Karpas-422 (cell line): ENCODE data around the gene SLC16A7. TPM values are rescaled to one million over a fixed set of nuclear protein-coding genes. Genes with fewer than 3 reads are reported as not detected.

Experiments used
- DNase-seq: peaks from one replicate; pipeline ENCODE4 v3.0.0-alpha.2; 2015
- H2AFZ ChIP-seq: fragments of 200-600 bp; sonication (generic); 2 replicates; pipeline ENCODE4 v1.6.1; 2014; ENCODE audit warnings: antibody characterized with exemption, low read length, mixed read lengths
- H3K27ac ChIP-seq: fragments of 200-600 bp; sonication (generic); 2 replicates; pipeline ENCODE4 v1.5.1; 2014; ENCODE audit warnings: mild to moderate bottlenecking, low read length, moderate library complexity
- H3K27me3 ChIP-seq: fragments of 200-600 bp; sonication (generic); 2 replicates; pipeline ENCODE4 v1.6.1; 2014; ENCODE audit warnings: low read length, mixed read lengths
- H3K36me3 ChIP-seq: fragments of 200-600 bp; sonication (generic); 2 replicates; pipeline ENCODE4 v1.6.1; 2014; ENCODE audit warnings: low read length, mixed read lengths; ENCODE audit not compliant: insufficient read depth
- H3K4me1 ChIP-seq: fragments of 200-600 bp; sonication (generic); 2 replicates; pipeline ENCODE4 v1.6.1; 2014; ENCODE audit warnings: mild to moderate bottlenecking, low read length, mixed read lengths
- H3K4me2 ChIP-seq: fragments of 200-600 bp; sonication (generic); 2 replicates; pipeline ENCODE4 v1.6.1; 2014; ENCODE audit warnings: low read length, low read depth, mild to moderate bottlenecking; ENCODE audit not compliant: poor library complexity, severe bottlenecking
- H3K4me3 ChIP-seq: fragments of 200-600 bp; sonication (generic); 2 replicates; pipeline ENCODE4 v1.5.1; 2014; ENCODE audit warnings: mild to moderate bottlenecking, antibody characterized with exemption, low read length, mixed read lengths
- H3K79me2 ChIP-seq: fragments of 200-600 bp; sonication (generic); 2 replicates; pipeline ENCODE4 v1.6.1; 2014; ENCODE audit warnings: mild to moderate bottlenecking, low read length, mixed read lengths
- H3K9ac ChIP-seq: fragments of 200-600 bp; sonication (generic); 2 replicates; pipeline ENCODE4 v1.6.0; 2014; ENCODE audit warnings: low read length
- H3K9me2 ChIP-seq: fragments of 200-600 bp; sonication (generic), shearing (Covaris generic); replicated peaks from 2 replicates; pipeline ENCODE4 v1.6.0; 2014; ENCODE audit warnings: mild to moderate bottlenecking, low read length, moderate library complexity; ENCODE audit not compliant: insufficient read depth
- H3K9me3 ChIP-seq: fragments of 300-700, 200-600 bp; sonication (generic); 2 replicates; pipeline ENCODE4 v1.6.1; 2014; ENCODE audit warnings: low read length, mixed read lengths
- H4K20me1 ChIP-seq: fragments of 200-600 bp; sonication (generic); 2 replicates; pipeline ENCODE4 v1.6.1; 2014; ENCODE audit warnings: mild to moderate bottlenecking, antibody characterized with exemption, low read length, low read depth; ENCODE audit not compliant: insufficient read depth
- total RNA-seq: library from RNA; depleted of rRNA; stranded (reverse); fragments of >200 nt; shearing (Covaris generic); gene quantifications from 2 replicates; pipeline ENCODE4 v1.2.3, GENCODE V29; 2014; ENCODE audit warnings: low replicate concordance

The SLC16A7 gene
- total RNA-seq, 1 experiment from 2014 or later, result 63.6 TPM

- no peak overlapping the region for H3K27ac ChIP-seq
- H3K9ac ChIP-seq, result no peak overlapping the region
- H3K9me3 ChIP-seq, result no peaks in the 10 kb centered on the region
Measured at GRCh38 chr12:59710004-59710628, 114.3 kb downstream of the SLC16A7 start.

DNA sequence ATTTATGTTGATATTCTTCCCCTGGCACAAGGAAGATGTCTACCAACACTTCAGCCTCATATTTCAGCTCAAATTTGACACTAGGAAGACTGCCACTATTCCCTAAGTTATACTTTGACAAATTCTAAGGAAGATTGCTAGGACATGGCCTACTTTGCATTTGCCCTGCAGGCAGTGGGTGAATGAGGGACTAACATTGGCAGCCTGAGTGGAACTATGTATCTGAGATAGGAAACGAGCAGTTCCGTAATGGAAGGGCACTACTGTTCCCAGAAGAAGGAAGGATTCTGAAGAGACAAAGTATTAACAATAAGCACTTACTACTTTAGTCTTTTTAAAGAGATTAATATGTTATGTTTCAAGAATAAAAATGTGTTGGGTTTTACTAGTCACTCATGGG, 115.1 kb downstream of the SLC16A7 start:
- Histone ChIP-seq H3K4me2 (no peak overlapping the region), H3K4me1 (no peaks in the 10 kb centered on the region), H4K20me1 (no peaks in the 10 kb centered on the region), H3K36me3 (no peaks in the 10 kb centered on the region), H3K27me3 (no peaks in the 10 kb centered on the region), H3K9me2 (no peaks in the 10 kb centered on the region), H3K9ac (no peak overlapping the region), H3K9me3 (no peaks in the 10 kb centered on the region), H3K27ac (no peak overlapping the region), H2AFZ (no peak overlapping the region), H3K4me3 (no peak overlapping the region), H3K79me2 (peaks cover 57% of the 10 kb centered on the region)
- DNase-seq, result no peak

More at GRCh38 chr12:59710004-59710628, 114.3 kb downstream of the SLC16A7 start:
- no peaks in the 10 kb centered on the region; the same call in 1 of the 2 replicates for H3K36me3 ChIP-seq
- no peaks in the 10 kb centered on the region for H3K27me3 ChIP-seq
- DNase-seq, result no peak
- H2AFZ ChIP-seq, result no peak overlapping the region
- H3K4me1 ChIP-seq, result no peaks in the 10 kb centered on the region
- peaks cover 49% of the 10 kb centered on the region for H3K79me2 ChIP-seq
- H3K9me2 ChIP-seq, result no peaks in the 10 kb centered on the region
- no peak overlapping the region for H3K4me3 ChIP-seq
- H3K4me2 ChIP-seq, result no peak overlapping the region
- H4K20me1 ChIP-seq, result no peaks in the 10 kb centered on the region

DNA sequence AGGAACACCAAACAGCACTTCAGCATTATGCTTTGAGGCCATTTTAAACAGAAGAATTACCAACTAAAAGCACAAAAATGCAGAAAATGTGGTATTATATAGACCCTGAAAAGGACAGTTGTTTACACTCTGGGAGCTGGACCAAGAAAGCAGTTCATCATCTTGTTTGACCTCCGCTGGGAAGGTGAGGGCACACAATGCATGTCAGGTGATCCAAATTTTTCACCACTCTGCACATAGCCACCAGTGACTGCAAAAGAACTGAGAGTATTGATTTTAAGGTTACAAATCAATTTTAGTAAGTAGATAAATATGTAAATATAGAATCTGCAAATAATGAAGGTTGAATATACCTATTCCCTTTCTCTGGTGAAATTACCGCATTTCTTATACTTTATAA, 119.6 kb downstream of the SLC16A7 start:
- no peaks in the 10 kb centered on the region for H4K20me1 ChIP-seq
- no peak overlapping the region for H3K9ac ChIP-seq
- peaks cover 67% of the 10 kb centered on the region for H3K79me2 ChIP-seq
- H3K4me3 ChIP-seq, result no peak overlapping the region
- H3K4me2 ChIP-seq, result no peak overlapping the region
- no peak for DNase-seq
- no peak overlapping the region for H3K27ac ChIP-seq
- H3K9me3 ChIP-seq, result no peaks in the 10 kb centered on the region
- H2AFZ ChIP-seq, result no peak overlapping the region
- H3K4me1 ChIP-seq, result no peaks in the 10 kb centered on the region
- no peaks in the 10 kb centered on the region for H3K27me3 ChIP-seq
- no peaks in the 10 kb centered on the region; the same call in 1 of the 2 replicates for H3K9me2 ChIP-seq
- H3K36me3 ChIP-seq, result no peaks in the 10 kb centered on the region

DNA sequence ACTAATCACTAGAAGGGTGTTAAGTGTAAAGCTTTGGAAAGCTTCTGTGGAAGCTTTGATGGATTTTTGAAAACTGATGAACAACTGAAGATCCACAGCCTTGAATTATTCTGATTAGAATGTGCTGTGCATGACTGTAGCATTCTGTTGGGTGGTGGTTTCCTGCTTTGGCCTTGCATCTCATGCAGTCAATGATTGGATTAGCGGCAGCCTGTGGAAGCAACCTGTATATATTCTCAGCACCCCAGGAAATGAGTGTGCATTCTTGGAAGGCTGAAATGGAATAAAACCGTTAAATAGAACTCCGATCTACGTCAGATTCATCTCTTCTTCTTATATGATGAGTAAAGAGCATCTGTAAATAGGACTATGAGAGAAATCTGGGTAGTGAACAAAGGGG, 120.2 kb downstream of the SLC16A7 start:
- Histone ChIP-seq H2AFZ (no peak overlapping the region), H3K4me1 (no peaks in the 10 kb centered on the region), H3K79me2 (peaks cover 64% of the 10 kb centered on the region), H3K9ac (no peak overlapping the region), H3K9me2 (no peaks in the 10 kb centered on the region; the same call in 1 of the 2 replicates), H3K4me3 (no peak overlapping the region), H3K27ac (no peak overlapping the region), H3K4me2 (no peak overlapping the region), H4K20me1 (no peaks in the 10 kb centered on the region), H3K27me3 (no peaks in the 10 kb centered on the region), H3K36me3 (no peaks in the 10 kb centered on the region), H3K9me3 (no peaks in the 10 kb centered on the region)
- DNase-seq, result no peak

DNA sequence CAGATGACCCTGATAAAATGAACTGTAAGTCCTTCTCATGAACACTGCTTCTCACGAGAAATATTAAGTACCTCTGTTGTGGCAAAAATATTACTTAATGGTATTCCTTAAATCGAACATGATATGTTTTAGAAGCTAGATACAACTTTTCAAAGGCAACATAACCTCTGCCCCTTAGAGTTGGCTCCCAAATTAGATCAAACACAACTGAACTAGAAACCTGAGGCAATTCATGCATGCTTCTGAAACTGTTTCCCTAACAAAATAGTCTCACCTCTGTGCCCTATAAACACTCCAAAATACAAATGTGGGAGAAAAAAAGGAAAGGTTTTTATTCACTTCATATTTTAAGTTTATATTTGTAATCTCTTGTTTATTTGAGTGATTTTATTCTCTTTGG, 121.6 kb downstream of the SLC16A7 start:
- no peak overlapping the region for H2AFZ ChIP-seq
- DNase-seq, result no peak
- H3K4me3 ChIP-seq, result no peak overlapping the region
- peaks cover 61% of the 10 kb centered on the region for H3K79me2 ChIP-seq
- H3K27me3 ChIP-seq, result no peaks in the 10 kb centered on the region
- H3K36me3 ChIP-seq, result no peaks in the 10 kb centered on the region
- no peak overlapping the region for H3K27ac ChIP-seq
- no peaks in the 10 kb centered on the region for H3K4me1 ChIP-seq
- H3K9me2 ChIP-seq, result no peaks in the 10 kb centered on the region; the same call in 1 of the 2 replicates
- no peaks in the 10 kb centered on the region for H4K20me1 ChIP-seq
- no peaks in the 10 kb centered on the region for H3K9me3 ChIP-seq
- no peak overlapping the region for H3K4me2 ChIP-seq
- no peak overlapping the region for H3K9ac ChIP-seq

- H3K9me3 ChIP-seq, result no peaks in the 10 kb centered on the region
- no peak for DNase-seq
- H3K9ac ChIP-seq, result no peak overlapping the region
- peaks cover 65% of the 10 kb centered on the region for H3K79me2 ChIP-seq
- H3K27ac ChIP-seq, result no peak overlapping the region
- no peaks in the 10 kb centered on the region for H4K20me1 ChIP-seq
- H3K9me2 ChIP-seq, result no peaks in the 10 kb centered on the region; the same call in 1 of the 2 replicates
- no peak overlapping the region for H3K4me3 ChIP-seq
- H3K4me2 ChIP-seq, result no peak overlapping the region
- no peak overlapping the region for H2AFZ ChIP-seq
- no peaks in the 10 kb centered on the region for H3K4me1 ChIP-seq
- no peaks in the 10 kb centered on the region for H3K27me3 ChIP-seq
- H3K36me3 ChIP-seq, result no peaks in the 10 kb centered on the region
Measured at GRCh38 chr12:59719701-59720100, 123.9 kb downstream of the SLC16A7 start.

- no peak for DNase-seq
- Histone ChIP-seq H2AFZ (no peak overlapping the region), H3K4me3 (no peak overlapping the region), H3K27me3 (no peaks in the 10 kb centered on the region), H3K4me2 (no peak overlapping the region), H3K27ac (no peak overlapping the region), H3K79me2 (peaks cover 67% of the 10 kb centered on the region), H3K9me3 (no peaks in the 10 kb centered on the region), H3K4me1 (no peaks in the 10 kb centered on the region), H3K9ac (no peak overlapping the region), H3K9me2 (no peaks in the 10 kb centered on the region; the same call in 1 of the 2 replicates), H4K20me1 (no peaks in the 10 kb centered on the region), H3K36me3 (no peaks in the 10 kb centered on the region)
Measured at GRCh38 chr12:59723520-59723919, 127.7 kb downstream of the SLC16A7 start.

GRCh38 chr12:59724011-59724695, 128.3 kb downstream of the SLC16A7 start:
- no peak for DNase-seq

More at GRCh38 chr12:59724011-59724695, 128.3 kb downstream of the SLC16A7 start:
- Histone ChIP-seq H3K79me2 (peaks cover 69% of the 10 kb centered on the region), H3K9ac (no peak overlapping the region), H3K4me1 (no peaks in the 10 kb centered on the region), H3K4me2 (no peak overlapping the region), H3K9me2 (no peaks in the 10 kb centered on the region; the same call in 1 of the 2 replicates), H3K27ac (no peak overlapping the region), H4K20me1 (no peaks in the 10 kb centered on the region), H3K27me3 (no peaks in the 10 kb centered on the region), H3K9me3 (no peaks in the 10 kb centered on the region), H2AFZ (no peak overlapping the region), H3K4me3 (no peak overlapping the region), H3K36me3 (no peaks in the 10 kb centered on the region)
